Esophagus muscularis mucosa (tissue), 4 donors: ENCODE measurements around the gene PROS1. TPM values are rescaled to one million over a fixed set of nuclear protein-coding genes. Genes with fewer than 3 reads are reported as not detected.
"Not testable (repeated sequence)": the region's sequence is repeated elsewhere in the genome, so short reads cannot be mapped to it uniquely, and the experiment has no call there.

Experiments used
- DNase-seq: peaks from one replicate; pipeline ENCODE4 v3.0.0-alpha.2; 2017; ENCODE audit errors: extremely low spot score
- H3K27ac ChIP-seq, 4 donors: fragments of 200-600 bp; sonication (generic); replicated peaks in 1 of 4; 1 replicate in 3 of 4; 2 replicates in 1 of 4; pipeline ENCODE4 v1.5.1; 2016 to 2019; ENCODE audit warnings: mild to moderate bottlenecking in 1 of 4
- H3K27me3 ChIP-seq, 4 donors: fragments of 200-600 bp; sonication (generic); one replicate each; pipeline versions ENCODE4 v1.5.1 to v1.6.0; 2016 to 2019
- H3K36me3 ChIP-seq, 4 donors: fragments of 200-600 bp; sonication (generic); one replicate each; pipeline ENCODE4 v1.5.1; 2016 to 2019
- H3K4me1 ChIP-seq, 4 donors: fragments of 200-600 bp; sonication (generic); one replicate each; pipeline ENCODE4 v1.5.1; 2016 to 2019
- H3K4me3 ChIP-seq, 4 donors: fragments of 200-600 bp; sonication (generic); 1 replicate in 2 of 4; 2 replicates in 2 of 4; pipeline ENCODE4 v1.5.1; 2016 to 2019; ENCODE audit warnings: mild to moderate bottlenecking in 4 of 4, moderate library complexity in 1 of 4
- H3K9me3 ChIP-seq, 4 donors: fragments of 200-600 bp; sonication (generic); 1 replicate in 3 of 4; 2 replicates in 1 of 4; pipeline ENCODE4 v1.5.1; 2016 to 2019
- CTCF ChIP-seq, 3 experiments: fragments of 200-600 bp in 2 of 3; fragments of 450-650 bp in 1 of 3; sonication (generic) in 2 of 3; IDR thresholded peaks; one replicate each; pipeline ENCODE4 v1.5.1; 2017 to 2019; ENCODE audit warnings: antibody characterized with exemption in 3 of 3, mild to moderate bottlenecking in 2 of 3, moderate library complexity in 1 of 3
- EP300 ChIP-seq: sonication (generic); formaldehyde crosslinking; IDR thresholded peaks from one replicate; pipeline ENCODE4 v1.6.1; 2017; ENCODE audit warnings: antibody characterized with exemption
- POLR2A ChIP-seq: fragments of 450-650 bp; IDR thresholded peaks from one replicate; pipeline ENCODE4 v1.6.1; 2017; ENCODE audit warnings: antibody characterized with exemption, moderate library complexity, mild to moderate bottlenecking, low read depth
- POLR2AphosphoS5 ChIP-seq, 2 donors: sonication (generic); formaldehyde crosslinking; IDR thresholded peaks; one replicate each; pipeline ENCODE4 v1.6.1; 2017; ENCODE audit warnings: antibody characterized with exemption in 2 of 2
- WGBS: methylation state at CpG from one replicate; pipeline ENCODE4 v1.1.5; 2018; 5-methylcytosine and 5-hydroxymethylcytosine counted together
- intact Hi-C: fragments of 100-400 bp; cut with DNase I; formaldehyde crosslinking; loops from one replicate; pipeline ENCODE4 v1.15.1; 2023
- total RNA-seq, 4 donors: library from RNA; depleted of rRNA; stranded (reverse); fragments of >200 nt; gene quantifications; one replicate each; pipeline versions ENCODE4 v1.1.0 to v1.2.1, GENCODE V29; 2016

PROS1 gene
- total RNA-seq, 4 donors from 2014 or later = 32.4 to 45.6 (median 40.7) TPM

GRCh38 chr3:93910097-93910496 lies 63.6 kb downstream of the PROS1 start:
- peak overlapping the region in 1 of 4 donors; percentile 16 for H3K27ac ChIP-seq
- DNase-seq = no peak
- TF ChIP-seq POLR2AphosphoS5 (IDR thresholded peaks at IDR 0.05) (no peak), CTCF (IDR thresholded peaks at IDR 0.05) (no peak), EP300 (no peak), POLR2A (no peak)
- peaks cover 0 to 29% (median 28%) of the 10 kb centered on the region in 4 donors for H3K4me1 ChIP-seq
- H3K36me3 ChIP-seq = peaks cover 0 to 6% (median 0%) of the 10 kb centered on the region in 4 donors
- no peak overlapping the region for H3K4me3 ChIP-seq
- peaks cover 0 to 5% (median 0%) of the 10 kb centered on the region in 4 donors for H3K9me3 ChIP-seq
- H3K27me3 ChIP-seq = no peaks in the 10 kb centered on the region
- intact Hi-C loops = no loop called here

DNA sequence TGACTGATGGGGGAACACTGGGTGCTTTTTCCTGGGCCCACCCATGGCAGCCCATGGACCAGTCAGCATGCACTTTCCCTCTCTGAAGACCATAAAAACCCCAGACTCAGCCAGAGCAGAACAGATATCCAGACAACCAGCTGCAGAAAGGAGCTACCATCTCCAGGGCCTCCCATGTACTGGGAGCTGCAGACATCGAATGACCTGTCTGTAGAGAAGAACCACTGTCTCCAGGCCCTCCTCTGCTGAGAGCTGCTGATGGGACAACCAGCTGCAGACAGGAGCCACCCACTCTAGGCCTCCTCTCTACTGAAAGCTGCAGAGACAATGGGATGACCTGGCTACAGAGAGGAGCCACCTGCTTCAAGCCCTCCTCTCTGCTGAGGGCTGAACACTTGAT lies 66.6 kb downstream of the PROS1 start:
- intact Hi-C loops = loop anchor here (10.0 kb wide), 1 partner anchor 158 kb away; the partner anchor contains the start of genes DHFR2 and NSUN3

GRCh38 chr3:93906245-93906644 lies 67.5 kb downstream of the PROS1 start:
- Histone ChIP-seq H3K36me3 (peaks cover 0 to 9% (median 0%) of the 10 kb centered on the region in 4 donors), H3K27me3 (no peaks in the 10 kb centered on the region), H3K9me3 (no peaks in the 10 kb centered on the region), H3K27ac (no peak overlapping the region), H3K4me1 (peaks cover 0 to 29% (median 28%) of the 10 kb centered on the region in 4 donors), H3K4me3 (no peak overlapping the region)
- no peak for DNase-seq
- WGBS = 73% methylated on average over 9 of the region's 9 CpGs
- TF ChIP-seq EP300 (no peak), CTCF (IDR thresholded peaks at IDR 0.05) (no peak), POLR2A (no peak), POLR2AphosphoS5 (IDR thresholded peaks at IDR 0.05) (no peak)
- intact Hi-C loops = loop anchor here (10.0 kb wide), 1 partner anchor 159 kb away; the partner anchor contains the start of genes DHFR2 and NSUN3

More for the DNA sequence above, 66.6 kb downstream of the PROS1 start:
- TF ChIP-seq CTCF (IDR thresholded peaks at IDR 0.05) (no peak), EP300 (no peak), POLR2A (no peak), POLR2AphosphoS5 (IDR thresholded peaks at IDR 0.05) (no peak)
- Histone ChIP-seq H3K36me3 (peaks cover 0 to 9% (median 0%) of the 10 kb centered on the region in 4 donors), H3K4me3 (no peak overlapping the region), H3K4me1 (peaks cover 0 to 29% (median 28%) of the 10 kb centered on the region in 4 donors), H3K27ac (no peak overlapping the region), H3K9me3 (peaks cover 0 to 3% (median 0%) of the 10 kb centered on the region in 4 donors), H3K27me3 (no peaks in the 10 kb centered on the region)
- WGBS = 100% methylated on average over 1 of the region's 1 CpG
- no peak for DNase-seq

DNA sequence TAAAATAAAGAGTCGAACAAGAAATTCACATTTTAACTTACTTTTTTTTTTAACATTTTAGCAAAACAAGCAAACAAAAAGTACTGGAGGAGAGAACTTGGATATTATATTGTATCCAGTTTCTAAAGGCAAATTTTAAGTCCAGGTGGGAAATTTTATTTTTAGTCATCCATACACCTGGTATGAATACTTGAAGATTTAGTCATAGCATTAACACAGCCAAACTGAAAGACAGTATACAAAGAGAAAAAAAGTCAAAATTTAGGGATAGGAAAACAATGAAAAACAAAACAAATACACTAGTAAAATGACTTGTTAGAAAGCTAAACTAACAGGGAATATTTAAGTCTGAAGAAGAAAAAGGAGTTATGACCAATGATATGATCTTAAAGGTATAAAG lies 69.1 kb downstream of the PROS1 start:
- intact Hi-C loops = loop anchor here (10.0 kb wide), 1 partner anchor 160 kb away; the partner anchor contains the start of genes DHFR2 and NSUN3
- no peak for TF ChIP-seq POLR2A
- TF ChIP-seq CTCF (IDR thresholded peaks at IDR 0.05) = no peak
- TF ChIP-seq POLR2AphosphoS5 (IDR thresholded peaks at IDR 0.05) = no peak
- no peak for TF ChIP-seq EP300
- WGBS = 96% methylated on average over 1 of the region's 1 CpG

GRCh38 chr3:93878250-93879017 lies 95.3 kb downstream of the PROS1 start:
- H3K9me3 ChIP-seq, H3K4me1 ChIP-seq, H3K27ac ChIP-seq, DNase-seq, intact Hi-C loops, H3K27me3 ChIP-seq, H3K4me3 ChIP-seq, H3K36me3 ChIP-seq: not testable (repeated sequence)
- 77% methylated on average over 3 of the region's 3 CpGs for WGBS

More for the DNA sequence above, 69.1 kb downstream of the PROS1 start:
- no peaks in the 10 kb centered on the region for H3K9me3 ChIP-seq
- H3K27me3 ChIP-seq = no peaks in the 10 kb centered on the region
- no peak overlapping the region for H3K27ac ChIP-seq
- H3K4me1 ChIP-seq = peaks cover 0 to 18% (median 14%) of the 10 kb centered on the region in 4 donors
- H3K36me3 ChIP-seq = peaks cover 0 to 9% (median 0%) of the 10 kb centered on the region in 4 donors
- no peak for DNase-seq
- H3K4me3 ChIP-seq = no peak overlapping the region

- H3K36me3 ChIP-seq, H3K4me1 ChIP-seq, H3K27me3 ChIP-seq, DNase-seq, H3K4me3 ChIP-seq, H3K27ac ChIP-seq, intact Hi-C loops, H3K9me3 ChIP-seq: not testable (repeated sequence)
- 87% methylated on average over 4 of the region's 4 CpGs for WGBS
These were observed 96.3 kb downstream of the PROS1 start for GRCh38 chr3:93877427-93877826.

DNA sequence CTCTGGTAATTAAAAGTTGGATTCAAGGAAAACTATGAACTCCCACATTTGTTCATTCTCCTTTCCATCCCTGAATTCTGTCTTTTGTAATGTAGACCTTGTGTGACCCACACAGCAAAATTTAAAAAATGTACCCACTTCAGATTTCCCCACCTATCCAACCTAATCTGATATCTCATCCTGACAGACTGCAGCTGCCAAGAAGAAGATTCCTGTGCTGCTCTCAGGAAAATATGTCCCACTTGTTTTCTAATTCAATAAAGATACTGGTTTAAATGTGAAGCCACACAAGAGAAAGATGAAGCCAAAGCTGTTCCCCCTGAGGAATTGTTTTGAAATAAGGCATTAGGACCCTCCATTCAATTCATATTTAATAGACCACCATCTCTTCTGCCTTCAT lies 100.3 kb downstream of the PROS1 start:
- H3K27ac ChIP-seq, H3K4me1 ChIP-seq, H3K27me3 ChIP-seq, H3K9me3 ChIP-seq, H3K36me3 ChIP-seq, H3K4me3 ChIP-seq, DNase-seq, intact Hi-C loops: not testable (repeated sequence)
